B cell (primary cell): ENCODE data around the gene PLGRKT.

Source experiments
- CTCF ChIP-seq: fragments of 200-600 bp; IDR thresholded peaks from one replicate; pipeline ENCODE4 v1.8.0; 2022; ENCODE audit warnings: antibody characterized with exemption, mild to moderate bottlenecking
- EZH2 ChIP-seq: IDR thresholded peaks from 2 replicates; pipeline ENCODE4 v1.6.1; 2012; ENCODE audit warnings: borderline replicate concordance, low read depth, mild to moderate bottlenecking, moderate library complexity, low read length; ENCODE audit not compliant: insufficient read depth, poor library complexity, severe bottlenecking

GRCh38 chr9:5448016-5448415, 10.3 kb upstream of the PLGRKT start:
- TF ChIP-seq CTCF = no peak
- TF ChIP-seq EZH2 = no peak
